ENCODE measurements around the gene TLX1.

Gene TLX1
- 0 to 0.12 (median 0) reads per million in 9 experiments for total RNA-seq

DNA sequence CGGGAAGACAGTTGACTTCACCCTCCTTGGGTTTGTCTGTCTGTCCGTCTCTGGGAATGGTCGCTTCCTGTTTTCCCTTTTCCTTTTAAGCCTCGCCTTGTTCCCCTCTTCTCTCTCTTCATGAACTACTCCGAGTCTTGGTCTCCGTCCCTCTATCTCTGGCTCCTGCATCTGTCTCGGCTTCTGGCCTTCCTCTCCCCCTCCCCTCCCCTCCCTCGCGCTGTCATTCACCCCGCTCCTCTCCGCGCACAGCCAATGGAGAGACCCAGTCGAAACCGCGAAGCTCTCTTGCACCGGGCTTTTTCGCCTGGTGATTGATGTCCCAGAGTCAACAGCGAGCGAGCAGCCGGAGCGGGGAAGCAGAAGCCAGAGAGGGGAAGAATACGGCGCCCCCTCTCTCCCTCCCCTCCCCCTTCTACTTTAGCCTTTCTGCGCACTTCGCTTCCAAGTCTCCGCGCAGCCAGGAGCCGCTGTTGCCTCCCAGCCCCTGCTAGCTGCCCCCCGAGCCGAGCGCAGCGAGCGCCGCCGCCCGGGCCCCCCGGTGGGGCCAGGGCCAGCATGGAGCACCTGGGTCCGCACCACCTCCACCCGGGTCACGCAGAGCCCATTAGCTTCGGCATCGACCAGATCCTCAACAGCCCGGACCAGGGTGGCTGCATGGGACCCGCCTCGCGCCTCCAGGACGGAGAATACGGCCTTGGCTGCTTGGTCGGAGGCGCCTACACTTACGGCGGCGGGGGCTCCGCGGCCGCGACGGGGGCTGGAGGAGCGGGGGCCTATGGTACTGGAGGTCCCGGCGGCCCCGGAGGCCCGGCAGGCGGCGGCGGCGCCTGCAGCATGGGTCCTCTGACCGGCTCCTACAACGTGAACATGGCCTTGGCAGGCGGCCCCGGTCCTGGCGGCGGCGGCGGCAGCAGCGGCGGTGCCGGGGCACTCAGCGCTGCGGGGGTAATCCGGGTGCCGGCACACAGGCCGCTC lies at the start of gene TLX1:
Gene TLX1 (plus strand): TSS at position 317 of the 978 bp plus-strand sequence. CDS start 242 bp downstream, at position 559.
- no peak within 1 kb of the TSS for H3K27ac Mint-ChIP-seq
- H3K4me1 Mint-ChIP-seq (ENCODE audit: low read depth in 2 of 2), result peaks cover 15 to 22% of the 10 kb centered on the region in 2 donors
- no peaks in the 10 kb centered on the region for H3K9me3 Mint-ChIP-seq
- no peak for DNase-seq
- peak within 1 kb of the TSS; percentile 49 to 62 for H3K4me3 Mint-ChIP-seq
- H3K27me3 Mint-ChIP-seq, result peaks cover 78 to 94% of the 10 kb centered on the region in 2 donors
- peak; percentile 41 for ATAC-seq (replicated peaks)
- H3K36me3 Mint-ChIP-seq (ENCODE audit: insufficient read depth), result peaks cover 4% of the 10 kb centered on the region

DNA sequence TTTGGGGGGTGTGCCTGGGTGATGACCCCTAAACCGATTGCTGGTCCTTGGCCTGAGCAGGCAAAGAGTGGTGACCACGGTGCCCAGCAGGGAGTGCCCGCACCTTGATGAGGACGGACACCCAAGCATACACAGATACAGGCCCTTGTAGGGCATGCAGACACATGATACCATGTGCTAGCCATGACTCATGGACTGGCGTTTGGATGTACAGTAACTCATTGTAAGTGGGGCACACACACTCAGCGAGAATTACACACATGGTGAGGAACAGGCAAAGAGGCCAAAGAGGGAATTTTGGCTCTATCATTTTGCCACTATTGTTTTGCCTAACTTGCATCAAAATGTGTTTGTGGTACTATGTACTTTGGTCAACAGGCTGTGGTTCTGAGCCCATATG lies 45.3 kb upstream of the TLX1 start:
- no peak for ATAC-seq (replicated peaks)
- H3K9me3 Mint-ChIP-seq, result no peaks in the 10 kb centered on the region

DNA sequence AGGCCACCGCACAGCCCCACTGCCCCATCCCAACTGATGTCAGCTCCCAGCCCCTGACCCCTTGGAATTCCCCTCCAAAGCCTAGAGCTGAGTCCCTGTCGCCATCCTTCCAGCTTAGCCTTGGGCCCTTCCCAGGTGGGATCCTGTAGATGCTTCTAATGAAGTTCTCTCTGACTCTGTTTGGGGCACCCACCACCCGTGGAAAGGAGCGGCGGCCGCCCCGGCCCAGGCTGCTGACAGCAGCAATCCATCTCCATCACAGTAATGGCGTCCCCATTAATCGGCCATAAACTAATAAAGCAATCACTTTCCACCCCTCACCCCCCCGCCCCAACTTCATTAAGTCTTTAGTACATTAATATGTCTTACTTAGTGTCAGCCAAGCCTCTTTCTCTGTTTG lies 43.7 kb upstream of the TLX1 start:
- no peaks in the 10 kb centered on the region for H3K9me3 Mint-ChIP-seq
- H3K4me1 Mint-ChIP-seq (ENCODE audit: low read depth in 2 of 2), result no peaks in the 10 kb centered on the region
- no peaks in the 10 kb centered on the region for H3K36me3 Mint-ChIP-seq (ENCODE audit: insufficient read depth)
- DNase-seq, result no peak
- H3K4me3 Mint-ChIP-seq, result no peak overlapping the region
- H3K27me3 Mint-ChIP-seq, result peaks cover 65 to 98% of the 10 kb centered on the region in 2 donors
- H3K27ac Mint-ChIP-seq, result no peak overlapping the region
- no peak for ATAC-seq (replicated peaks)

More for the DNA sequence above, 45.3 kb upstream of the TLX1 start:
- Mint-ChIP-seq H3K27me3 (peaks cover 54 to 97% of the 10 kb centered on the region in 2 donors), H3K4me3 (no peak overlapping the region), H3K36me3 (ENCODE audit: insufficient read depth) (no peaks in the 10 kb centered on the region), H3K4me1 (ENCODE audit: low read depth in 2 of 2) (no peaks in the 10 kb centered on the region), H3K27ac (no peak overlapping the region)
- no peak for DNase-seq

DNA sequence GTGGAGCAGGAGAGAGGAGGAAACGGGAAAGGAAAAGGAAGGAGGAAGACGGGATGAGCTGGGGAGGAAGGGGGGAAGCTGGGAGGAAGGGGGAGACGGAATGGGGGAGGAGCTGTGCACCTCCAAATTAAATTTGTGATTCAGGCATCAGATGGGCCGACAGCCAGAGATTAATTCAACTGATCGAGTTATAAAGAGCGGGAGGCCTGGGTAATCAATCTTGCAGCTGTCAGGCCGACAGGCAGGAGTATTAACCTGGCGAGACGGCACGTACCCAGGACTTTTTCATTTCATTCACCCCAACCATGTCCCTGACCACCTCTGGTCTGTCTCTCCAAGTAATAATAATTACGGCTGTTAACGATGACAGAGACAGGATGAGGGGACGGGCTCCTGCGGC lies 43.1 kb upstream of the TLX1 start:
- Mint-ChIP-seq H3K4me3 (no peak overlapping the region), H3K27ac (no peak overlapping the region), H3K4me1 (ENCODE audit: low read depth in 2 of 2) (no peaks in the 10 kb centered on the region), H3K36me3 (ENCODE audit: insufficient read depth) (no peaks in the 10 kb centered on the region), H3K9me3 (no peaks in the 10 kb centered on the region), H3K27me3 (peaks cover 67 to 98% of the 10 kb centered on the region in 2 donors)
- DNase-seq (no peak), ATAC-seq (replicated peaks) (no peak)

DNA sequence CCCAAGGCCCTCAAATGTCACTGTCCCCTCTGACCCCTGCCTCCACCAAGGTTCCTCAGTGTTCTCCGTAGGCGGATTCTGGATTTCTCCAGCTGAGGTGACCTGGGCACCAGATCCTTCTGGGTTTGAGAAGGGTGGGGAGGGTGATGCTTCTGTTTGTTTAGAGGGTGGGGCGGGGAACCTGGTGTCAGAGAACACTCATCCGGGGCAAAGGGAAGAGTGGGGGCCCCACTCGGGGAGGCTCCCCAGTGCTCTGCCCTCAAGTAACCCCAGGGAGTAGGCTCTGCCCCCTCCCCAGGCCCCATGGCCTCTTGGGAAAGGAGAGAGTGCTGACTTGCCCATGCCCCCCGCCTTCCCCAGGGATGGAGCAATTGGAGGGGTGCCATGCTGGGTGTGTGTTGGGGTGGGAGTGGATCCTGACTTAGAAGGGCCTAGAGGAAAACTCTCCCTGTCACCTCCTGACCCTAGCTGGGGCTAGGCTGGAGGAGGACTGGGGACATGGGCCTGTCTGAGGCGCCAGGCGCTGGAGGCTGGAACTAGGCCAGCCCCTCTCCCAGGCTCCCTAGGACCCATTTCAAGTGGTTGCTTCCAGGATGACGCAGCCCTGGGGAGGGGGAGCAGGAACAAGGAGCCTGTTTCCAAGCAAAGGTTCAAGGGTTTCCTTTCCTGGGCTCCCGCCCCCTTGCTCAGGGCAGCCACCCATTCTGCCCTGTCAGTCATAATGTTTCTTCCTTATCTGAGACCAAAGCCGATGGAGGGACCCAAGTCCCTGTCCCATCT lies 41.4 kb upstream of the TLX1 start:
- no peak for ATAC-seq (replicated peaks)
- Mint-ChIP-seq H3K27me3 (peaks cover 71 to 100% of the 10 kb centered on the region in 2 donors), H3K4me1 (ENCODE audit: low read depth in 2 of 2) (no peaks in the 10 kb centered on the region)

DNA sequence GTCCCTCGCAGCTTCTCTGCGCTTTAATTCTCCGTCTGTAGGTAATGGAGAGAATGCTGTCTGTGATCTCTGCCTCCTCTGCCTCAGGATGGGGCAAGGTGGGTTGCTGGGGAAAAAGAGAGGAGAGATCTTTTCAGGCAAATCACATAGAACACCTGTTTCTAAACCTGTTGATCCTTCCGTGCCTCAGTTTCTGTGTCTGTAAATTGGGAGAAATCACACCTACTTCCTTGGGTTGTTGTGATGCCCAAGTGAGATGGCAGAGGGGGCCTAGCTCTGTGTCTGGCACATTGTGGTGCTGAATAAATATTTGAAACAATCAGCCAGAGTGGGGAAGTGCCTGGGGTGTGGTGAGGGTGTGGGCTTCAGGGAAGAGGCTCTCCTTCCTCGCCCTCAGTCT lies 40.5 kb upstream of the TLX1 start:
- no peaks in the 10 kb centered on the region for H3K36me3 Mint-ChIP-seq (ENCODE audit: insufficient read depth)
- no peak for DNase-seq
- no peak overlapping the region for H3K27ac Mint-ChIP-seq
- no peaks in the 10 kb centered on the region for H3K9me3 Mint-ChIP-seq
- ATAC-seq (replicated peaks), result no peak
- peaks cover 74 to 100% of the 10 kb centered on the region in 2 donors for H3K27me3 Mint-ChIP-seq
- peaks cover 0 to 2% of the 10 kb centered on the region in 2 donors for H3K4me1 Mint-ChIP-seq (ENCODE audit: low read depth in 2 of 2)
- no peak overlapping the region for H3K4me3 Mint-ChIP-seq

More for the DNA sequence above, 41.4 kb upstream of the TLX1 start:
- Mint-ChIP-seq H3K4me3 (no peak overlapping the region), H3K9me3 (no peaks in the 10 kb centered on the region), H3K27ac (no peak overlapping the region), H3K36me3 (ENCODE audit: insufficient read depth) (no peaks in the 10 kb centered on the region)
- no peak for DNase-seq

DNA sequence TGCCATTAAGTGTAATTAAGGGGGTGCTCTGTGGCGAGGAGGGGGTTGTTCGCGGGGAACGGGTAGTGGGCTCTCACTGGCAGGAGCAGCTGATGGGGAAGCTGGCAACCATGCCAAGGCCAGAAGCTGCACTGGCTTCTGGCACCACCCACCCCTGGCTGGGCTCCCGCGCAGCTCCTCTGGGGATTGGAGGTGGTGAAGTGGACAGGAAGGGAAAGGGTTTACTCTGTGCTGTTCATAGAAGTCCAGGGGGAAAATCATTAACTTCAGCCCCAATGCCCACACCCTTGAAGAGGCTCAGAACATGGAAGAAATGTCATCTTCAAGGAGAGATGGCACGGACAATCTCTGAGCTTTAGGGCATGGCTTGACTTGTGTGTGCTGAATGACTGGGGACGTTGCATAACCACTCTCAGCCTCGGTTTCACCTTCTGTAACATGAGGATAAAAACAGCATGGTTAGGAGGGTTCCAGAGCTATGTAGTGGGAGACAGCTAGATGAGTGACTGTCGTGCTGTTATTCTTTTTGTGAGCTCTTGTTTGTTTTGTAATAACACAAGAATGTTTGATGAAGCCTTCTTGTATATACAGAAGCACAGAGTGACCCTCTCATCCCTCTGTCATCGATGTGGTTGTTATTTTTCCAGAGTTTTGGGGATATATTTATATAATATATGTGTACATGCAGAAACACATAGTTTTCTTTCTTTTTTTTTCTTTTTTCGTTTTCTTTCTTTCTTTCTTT lies 39.4 kb upstream of the TLX1 start:
- Mint-ChIP-seq H3K4me3 (no peak overlapping the region), H3K9me3 (no peaks in the 10 kb centered on the region), H3K4me1 (ENCODE audit: low read depth in 2 of 2) (peaks cover 0 to 3% of the 10 kb centered on the region in 2 donors), H3K36me3 (ENCODE audit: insufficient read depth) (no peaks in the 10 kb centered on the region), H3K27ac (no peak overlapping the region), H3K27me3 (peaks cover 74 to 95% of the 10 kb centered on the region in 2 donors)
- no peak for ATAC-seq (replicated peaks)
- no peak for DNase-seq

DNA sequence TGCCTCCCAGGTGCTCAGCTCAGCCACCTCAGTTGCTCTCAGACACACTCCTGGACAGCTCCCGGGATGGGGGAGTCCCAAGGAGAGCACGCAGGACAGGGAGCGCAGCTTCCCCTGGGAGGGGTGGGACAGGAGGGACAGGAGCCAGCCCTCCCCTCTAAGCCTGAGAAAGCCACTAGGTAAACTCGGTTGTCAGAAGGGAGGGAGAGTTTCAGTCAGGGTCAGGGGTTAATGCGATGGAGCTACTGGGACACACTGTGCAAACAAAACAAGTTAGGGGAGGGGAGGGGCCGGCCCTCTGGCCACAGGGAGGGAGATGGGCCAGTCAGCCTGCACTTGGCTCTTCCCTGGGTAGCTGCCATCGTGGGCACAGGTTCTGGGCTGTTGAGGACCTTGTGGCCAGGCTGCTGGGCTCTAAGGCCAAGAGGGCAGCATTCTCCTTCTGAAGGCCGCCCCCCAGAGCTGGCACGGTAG lies 38.2 kb upstream of the TLX1 start:
- ATAC-seq (replicated peaks), result no peak
- no peak overlapping the region for H3K4me3 Mint-ChIP-seq
- no peak for DNase-seq
- H3K27me3 Mint-ChIP-seq, result peaks cover 74 to 95% of the 10 kb centered on the region in 2 donors
- no peak overlapping the region for H3K27ac Mint-ChIP-seq
- no peaks in the 10 kb centered on the region for H3K9me3 Mint-ChIP-seq
- H3K4me1 Mint-ChIP-seq (ENCODE audit: low read depth in 2 of 2), result peaks cover 0 to 3% of the 10 kb centered on the region in 2 donors
- H3K36me3 Mint-ChIP-seq (ENCODE audit: insufficient read depth), result no peaks in the 10 kb centered on the region

DNA sequence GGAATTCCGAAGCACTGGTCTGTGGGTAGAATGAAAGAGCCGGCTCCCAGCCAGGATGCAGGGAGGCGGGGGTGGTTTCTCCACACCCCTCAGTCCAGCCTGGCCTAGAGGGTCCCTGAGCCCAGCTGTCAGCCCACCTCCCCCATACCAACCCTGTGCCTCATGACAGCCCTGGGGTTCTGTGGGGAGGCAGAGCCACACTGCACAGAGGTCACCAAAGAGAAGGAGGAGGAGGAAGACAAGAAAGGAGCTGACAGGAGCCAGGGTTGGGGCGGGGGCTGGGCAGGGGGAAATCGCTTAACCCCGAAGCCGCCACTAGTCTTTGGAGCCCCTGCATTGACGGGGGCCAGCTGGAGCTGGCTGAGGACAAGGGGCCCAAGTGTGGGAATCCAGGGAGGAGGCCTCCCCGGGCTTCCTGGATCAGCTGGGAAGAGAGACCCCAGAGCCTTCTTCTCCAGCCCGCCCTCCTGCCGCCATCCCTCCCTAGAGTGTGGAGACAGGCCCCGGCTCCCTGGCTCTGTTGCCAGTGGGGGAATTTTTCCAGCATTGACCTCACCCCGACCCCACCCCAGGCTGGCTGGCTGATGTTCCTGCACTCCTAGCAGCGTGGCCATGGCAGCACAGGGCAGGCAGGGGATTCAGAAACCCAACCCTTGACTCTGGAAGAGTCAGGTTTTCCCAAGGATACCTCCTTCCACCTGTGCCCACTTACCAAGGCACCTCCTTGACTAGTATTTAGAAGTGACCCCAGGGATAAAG lies 36.8 kb upstream of the TLX1 start:
- no peaks in the 10 kb centered on the region for H3K36me3 Mint-ChIP-seq (ENCODE audit: insufficient read depth)
- no peaks in the 10 kb centered on the region for H3K9me3 Mint-ChIP-seq
- H3K27me3 Mint-ChIP-seq, result peaks cover 72 to 92% of the 10 kb centered on the region in 2 donors
- no peak overlapping the region for H3K27ac Mint-ChIP-seq
- ATAC-seq (replicated peaks) (no peak), DNase-seq (no peak)
- H3K4me3 Mint-ChIP-seq, result no peak overlapping the region
- peaks cover 0 to 3% of the 10 kb centered on the region in 2 donors for H3K4me1 Mint-ChIP-seq (ENCODE audit: low read depth in 2 of 2)

DNA sequence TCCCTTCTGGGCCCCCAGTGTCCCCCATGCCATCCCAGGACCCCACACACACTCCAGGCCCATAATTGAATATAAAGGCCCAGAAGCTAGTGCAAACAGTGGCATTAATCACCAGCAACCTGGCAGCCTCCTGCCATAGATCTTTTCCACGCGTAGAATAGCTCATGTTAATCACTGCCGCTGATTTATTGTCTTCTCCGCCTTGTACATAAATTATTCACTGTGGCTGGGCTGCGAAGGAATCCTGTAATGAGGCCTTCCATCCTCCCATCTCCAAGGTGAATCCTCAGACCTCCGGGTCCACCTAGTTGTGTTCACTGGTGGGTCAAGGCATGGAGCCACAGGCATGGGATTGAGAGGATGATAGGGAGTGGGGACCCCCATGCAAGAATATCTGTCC lies 36.1 kb upstream of the TLX1 start:
- Mint-ChIP-seq H3K4me3 (no peak overlapping the region), H3K27me3 (peaks cover 74 to 92% of the 10 kb centered on the region in 2 donors), H3K36me3 (ENCODE audit: insufficient read depth) (no peaks in the 10 kb centered on the region), H3K27ac (no peak overlapping the region), H3K4me1 (ENCODE audit: low read depth in 2 of 2) (peaks cover 0 to 3% of the 10 kb centered on the region in 2 donors), H3K9me3 (no peaks in the 10 kb centered on the region)
- DNase-seq, result no peak
- no peak for ATAC-seq (replicated peaks)

DNA sequence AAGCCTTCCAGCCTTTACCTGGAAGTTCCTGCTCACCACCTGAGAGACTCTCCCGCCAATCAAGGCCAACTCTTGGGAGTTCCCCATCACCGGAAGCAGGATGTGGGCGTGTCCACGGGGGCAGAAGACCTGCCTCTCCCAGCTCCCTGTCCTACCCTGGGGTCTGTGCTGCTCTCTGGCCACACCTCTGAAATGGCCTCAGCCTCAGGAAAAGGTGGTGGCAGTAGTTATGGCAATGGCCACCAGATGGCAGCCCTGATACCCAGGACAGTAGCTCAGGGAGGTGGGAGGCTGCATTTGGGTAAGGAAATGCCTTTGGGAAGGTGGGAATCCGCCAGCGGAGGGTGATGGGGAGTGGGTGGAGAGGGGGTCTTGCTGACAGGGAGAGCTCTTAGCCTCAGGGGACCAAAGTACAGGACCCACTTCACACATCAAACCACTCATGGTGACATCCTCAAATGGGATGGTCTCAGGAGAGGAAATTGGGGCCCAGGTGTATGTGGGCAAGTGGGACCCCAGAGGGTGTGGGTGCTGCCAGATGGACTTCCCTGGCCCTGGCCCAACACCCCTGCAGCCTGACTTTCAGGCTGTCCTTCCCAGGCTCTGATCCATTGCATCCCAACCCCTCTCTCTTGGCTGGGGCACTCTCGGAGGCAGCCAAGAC lies 35.4 kb upstream of the TLX1 start:
- DNase-seq (peak; percentile 59 to 68 (median 65)), ATAC-seq (replicated peaks) (peak; percentile 93)
- Mint-ChIP-seq H3K27me3 (peaks cover 68 to 92% of the 10 kb centered on the region in 2 donors), H3K9me3 (no peaks in the 10 kb centered on the region), H3K4me1 (ENCODE audit: low read depth in 2 of 2) (peaks cover 0 to 3% of the 10 kb centered on the region in 2 donors), H3K4me3 (no peak overlapping the region), H3K27ac (no peak overlapping the region), H3K36me3 (ENCODE audit: insufficient read depth) (no peaks in the 10 kb centered on the region)

DNA sequence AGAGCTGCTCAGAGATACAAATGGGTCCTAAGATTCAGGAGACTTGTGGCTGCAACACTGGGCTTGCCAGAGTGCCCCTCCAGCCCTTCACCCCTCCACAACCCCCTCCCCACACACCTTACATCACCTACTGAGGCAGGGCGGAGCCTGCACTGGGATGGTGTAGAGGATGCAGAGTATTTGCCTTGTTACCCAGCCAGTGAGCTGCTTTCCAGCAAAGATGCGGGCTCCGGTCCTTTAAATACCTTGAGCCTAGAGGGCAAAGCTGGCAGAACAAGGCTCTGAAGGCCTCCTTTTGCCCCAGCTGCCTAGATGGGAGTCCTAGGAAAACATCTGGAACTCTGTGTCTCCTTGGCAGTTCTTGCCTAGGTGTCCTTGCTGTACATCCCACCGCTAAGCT lies 34.7 kb upstream of the TLX1 start:
- peaks cover 0 to 3% of the 10 kb centered on the region in 2 donors for H3K4me1 Mint-ChIP-seq (ENCODE audit: low read depth in 2 of 2)
- no peaks in the 10 kb centered on the region for H3K36me3 Mint-ChIP-seq (ENCODE audit: insufficient read depth)
- no peak overlapping the region for H3K27ac Mint-ChIP-seq
- no peaks in the 10 kb centered on the region for H3K9me3 Mint-ChIP-seq
- DNase-seq (no peak), ATAC-seq (replicated peaks) (no peak)
- peaks cover 64 to 92% of the 10 kb centered on the region in 2 donors for H3K27me3 Mint-ChIP-seq
- no peak overlapping the region for H3K4me3 Mint-ChIP-seq

All from effector memory CD8-positive, alpha-beta T cell (primary cell).